ENCODE measurements around the gene BTNL8.
"Not testable (repeated sequence)": the region's sequence is repeated elsewhere in the genome, so short reads cannot be mapped to it uniquely, and the experiment has no call there.

DNA sequence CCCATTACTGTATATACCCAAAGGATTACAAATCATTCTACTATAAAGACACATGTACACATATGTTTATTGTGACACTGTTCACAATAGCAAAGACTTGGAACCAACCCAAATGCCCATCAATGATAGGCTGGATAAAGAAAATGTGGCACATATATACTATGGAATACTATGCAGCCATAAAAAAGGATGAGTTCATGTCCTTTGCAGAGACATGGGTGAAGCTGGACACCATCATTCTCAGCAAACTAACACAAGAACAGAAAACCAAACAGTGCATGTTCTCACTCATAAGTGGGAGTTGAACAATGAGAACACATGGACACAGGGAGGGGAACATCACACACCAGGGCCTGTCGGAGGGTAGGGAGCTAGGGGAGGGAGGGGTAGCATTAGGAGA, 3.6 kb upstream of the BTNL8 start:
- TF ChIP-seq, protein P1, sequence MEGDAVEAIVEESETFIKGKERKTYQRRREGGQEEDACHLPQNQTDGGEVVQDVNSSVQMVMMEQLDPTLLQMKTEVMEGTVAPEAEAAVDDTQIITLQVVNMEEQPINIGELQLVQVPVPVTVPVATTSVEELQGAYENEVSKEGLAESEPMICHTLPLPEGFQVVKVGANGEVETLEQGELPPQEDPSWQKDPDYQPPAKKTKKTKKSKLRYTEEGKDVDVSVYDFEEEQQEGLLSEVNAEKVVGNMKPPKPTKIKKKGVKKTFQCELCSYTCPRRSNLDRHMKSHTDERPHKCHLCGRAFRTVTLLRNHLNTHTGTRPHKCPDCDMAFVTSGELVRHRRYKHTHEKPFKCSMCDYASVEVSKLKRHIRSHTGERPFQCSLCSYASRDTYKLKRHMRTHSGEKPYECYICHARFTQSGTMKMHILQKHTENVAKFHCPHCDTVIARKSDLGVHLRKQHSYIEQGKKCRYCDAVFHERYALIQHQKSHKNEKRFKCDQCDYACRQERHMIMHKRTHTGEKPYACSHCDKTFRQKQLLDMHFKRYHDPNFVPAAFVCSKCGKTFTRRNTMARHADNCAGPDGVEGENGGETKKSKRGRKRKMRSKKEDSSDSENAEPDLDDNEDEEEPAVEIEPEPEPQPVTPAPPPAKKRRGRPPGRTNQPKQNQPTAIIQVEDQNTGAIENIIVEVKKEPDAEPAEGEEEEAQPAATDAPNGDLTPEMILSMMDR (IDR thresholded peaks at IDR 0.05): not testable (repeated sequence)
- not testable (repeated sequence) for TF ChIP-seq POLR2A, POLR2AphosphoS5 (IDR thresholded peaks at IDR 0.05)

Data from upper lobe of left lung (tissue), 4 donors.